ENCODE measurements around the gene MRPL53.
"Not testable (repeated sequence)": the region's sequence is repeated elsewhere in the genome, so short reads cannot be mapped to it uniquely, and the experiment has no call there.

- not testable (repeated sequence) for TF ChIP-seq HOXB6 (CRISPR knock-in tag; IDR thresholded peaks at IDR 0.05; ENCODE audit: borderline replicate concordance); ZNF133 (CRISPR knock-in tag; IDR thresholded peaks at IDR 0.05); DEAF1 (CRISPR knock-in tag; IDR thresholded peaks at IDR 0.05); KLF16 (IDR thresholded peaks at IDR 0.05); CTCF (IDR thresholded peaks at IDR 0.05 in 2 of 3, conservative IDR thresholded peaks at IDR 0.05 in 1 of 3; ENCODE audit: insufficient read depth in 2 of 3, low read depth in 1 of 3, low read length in 3 of 3)
- TF ChIP-seq KDM5B (IDR thresholded peaks at IDR 0.05; ENCODE audit: insufficient replicate concordance, low read depth, low read length): peak; percentile 1
These were observed 12.9 kb downstream of the MRPL53 start for GRCh38 chr2:74459503-74460118.
